HepG2 (cell line): Measurements from ENCODE around the gene ASB16. TPM values are rescaled to one million over a fixed set of nuclear protein-coding genes. Genes with fewer than 3 reads are reported as not detected.
A peak's percentile ranks its signal among the peaks of the same experiment; 100 is the strongest.

Source experiments
- ARID5B ChIP-seq: IDR thresholded peaks from 2 replicates; pipeline ENCODE4 v1.4.0; 2020; ENCODE audit warnings: mild to moderate bottlenecking, missing genetic modification reagents
- BORCS8-MEF2B ChIP-seq: sonication (generic); formaldehyde crosslinking; IDR thresholded peaks from 2 replicates; pipeline ENCODE4 v1.8.0; 2022; ENCODE audit warnings: mild to moderate bottlenecking, missing genetic modification reagents
- CENPX ChIP-seq: sonication (generic); formaldehyde crosslinking; IDR thresholded peaks from 2 replicates; pipeline ENCODE4 v1.9.0; 2021; ENCODE audit warnings: mild to moderate bottlenecking, missing genetic modification reagents, moderate library complexity
- FOXA1 ChIP-seq, 2 experiments: fragments of 450-650 bp in 1 of 2; sonication (generic) in 1 of 2; formaldehyde crosslinking in 1 of 2; IDR thresholded peaks; 2 replicates each; pipeline versions ENCODE4 v1.4.0 to v1.6.1; 2016 to 2020; ENCODE audit warnings: missing genetic modification reagents in 1 of 2
- FOXK2 ChIP-seq: fragments of 450-650 bp; IDR thresholded peaks from 2 replicates; pipeline ENCODE4 v1.6.1; 2016
- FOXO4 ChIP-seq: sonication (generic); formaldehyde crosslinking; conservative IDR thresholded peaks from 2 replicates; pipeline ENCODE4 v1.8.1; 2023; ENCODE audit warnings: missing genetic modification reagents
- GATAD1 ChIP-seq: IDR thresholded peaks from 2 replicates; pipeline ENCODE4 v1.6.1; 2016; ENCODE audit warnings: missing genetic modification reagents, missing compliant biosample characterization
- KDM6A ChIP-seq: IDR thresholded peaks from 2 replicates; pipeline ENCODE4 v1.6.1; 2016; ENCODE audit warnings: low read depth
- KLF16 ChIP-seq, 2 experiments: sonication (generic) in 1 of 2; formaldehyde crosslinking in 1 of 2; IDR thresholded peaks; 2 replicates each; pipeline versions ENCODE4 v1.6.1 to v1.8.0; 2016 to 2023; ENCODE audit warnings: missing genetic modification reagents in 2 of 2, missing compliant biosample characterization in 1 of 2
- MEF2D ChIP-seq: sonication (generic); formaldehyde crosslinking; IDR thresholded peaks from 2 replicates; pipeline ENCODE4 v1.5.1; 2020; ENCODE audit warnings: mild to moderate bottlenecking, missing genetic modification reagents
- NCOA2 ChIP-seq: sonication (generic); formaldehyde crosslinking; IDR thresholded peaks from 2 replicates; pipeline ENCODE4 v1.8.0; 2022; ENCODE audit warnings: inconsistent platforms
- NFE2 ChIP-seq: sonication (generic); formaldehyde crosslinking; IDR thresholded peaks from 2 replicates; pipeline ENCODE4 v1.4.0; 2020; ENCODE audit warnings: missing genetic modification reagents
- NFKB2 ChIP-seq: sonication (generic); formaldehyde crosslinking; IDR thresholded peaks from 2 replicates; pipeline ENCODE4 v1.4.0; 2020; ENCODE audit warnings: missing genetic modification reagents, borderline replicate concordance
- TOE1 ChIP-seq: sonication (generic); formaldehyde crosslinking; IDR thresholded peaks from 2 replicates; pipeline ENCODE4 v1.4.0; 2020; ENCODE audit warnings: mild to moderate bottlenecking, missing genetic modification reagents
- ZNF160 ChIP-seq: sonication (generic); formaldehyde crosslinking; IDR thresholded peaks from 2 replicates; pipeline ENCODE4 v1.8.0; 2022; ENCODE audit warnings: mild to moderate bottlenecking, inconsistent platforms, missing genetic modification reagents
- ZNF354B ChIP-seq: sonication (generic); formaldehyde crosslinking; IDR thresholded peaks from 2 replicates; pipeline ENCODE4 v1.8.0; 2022; ENCODE audit warnings: mild to moderate bottlenecking, missing genetic modification reagents
- ZNF431 ChIP-seq: sonication (generic); formaldehyde crosslinking; IDR thresholded peaks from 2 replicates; pipeline ENCODE4 v1.9.0; 2022; ENCODE audit warnings: missing genetic modification reagents, low read depth, mild to moderate bottlenecking, borderline replicate concordance
- ZNF468 ChIP-seq: sonication (generic); formaldehyde crosslinking; IDR thresholded peaks from 2 replicates; pipeline ENCODE4 v1.8.0; 2022; ENCODE audit warnings: mild to moderate bottlenecking, moderate library complexity, missing genetic modification reagents
- ZNF557 ChIP-seq: sonication (generic); formaldehyde crosslinking; IDR thresholded peaks from 2 replicates; pipeline ENCODE4 v1.4.0; 2020; ENCODE audit warnings: missing genetic modification reagents
- ZNF558 ChIP-seq: sonication (generic); formaldehyde crosslinking; IDR thresholded peaks from 2 replicates; pipeline ENCODE4 v1.9.0; 2022; ENCODE audit warnings: mild to moderate bottlenecking, missing genetic modification reagents, borderline replicate concordance
- ZNF674 ChIP-seq: sonication (generic); formaldehyde crosslinking; IDR thresholded peaks from 2 replicates; pipeline ENCODE4 v1.5.0; 2020; ENCODE audit warnings: low read depth, mild to moderate bottlenecking, missing genetic modification reagents
- ZNF772 ChIP-seq: sonication (generic); formaldehyde crosslinking; IDR thresholded peaks from 2 replicates; pipeline ENCODE4 v1.5.0; 2020; ENCODE audit warnings: mild to moderate bottlenecking, missing genetic modification reagents
- ZNF777 ChIP-seq: sonication (generic); formaldehyde crosslinking; IDR thresholded peaks from 2 replicates; pipeline ENCODE4 v1.4.0; 2020; ENCODE audit warnings: missing genetic modification reagents
- ZNF790 ChIP-seq: sonication (generic); formaldehyde crosslinking; IDR thresholded peaks from 2 replicates; pipeline ENCODE4 v1.8.0; 2022; ENCODE audit warnings: missing genetic modification reagents, mild to moderate bottlenecking, borderline replicate concordance
- ZNF839 ChIP-seq: sonication (generic); formaldehyde crosslinking; IDR thresholded peaks from 2 replicates; pipeline ENCODE4 v1.4.0; 2020; ENCODE audit warnings: missing genetic modification reagents, mild to moderate bottlenecking, borderline replicate concordance
- ZSCAN31 ChIP-seq: sonication (generic); formaldehyde crosslinking; IDR thresholded peaks from 2 replicates; pipeline ENCODE4 v1.5.0; 2020; ENCODE audit warnings: low read depth, mild to moderate bottlenecking, missing genetic modification reagents
- polyA plus RNA-seq, 8 experiments: library from polyadenylated mRNA; depleted of rRNA in 3 of 8; stranded (reverse) in 7 of 8; unstranded in 1 of 8; fragments of >200 nt; fragmentation: Illumina TruSeq in 4 of 8; extraction: Trizol in 4 of 8; gene quantifications; 2 replicates each; pipeline versions ENCODE4 v1.2.1 to v1.2.3, GENCODE V29; 2011 to 2016; ENCODE audit warnings: low read depth in 4 of 8, missing spikeins in 1 of 8, mixed read lengths in 1 of 8; ENCODE audit not compliant: insufficient read depth in 1 of 8
- total RNA-seq, 5 experiments: library from RNA; depleted of rRNA; stranded (reverse); fragments of >200 nt; fragmentation: Illumina TruSeq; extraction: Trizol; gene quantifications; 2 replicates each; pipeline ENCODE4 v1.2.3, GENCODE V29; 2016; ENCODE audit warnings: low read depth in 1 of 5
- TF ChIP-seq, protein P1 (sequence below): sonication (generic); formaldehyde crosslinking; IDR thresholded peaks from 2 replicates; pipeline ENCODE4 v1.4.0; 2020; ENCODE audit warnings: mild to moderate bottlenecking, missing genetic modification reagents

ASB16 gene
- total and polyA plus RNA-seq, 2 of the 13 experiments (the other 11 are each of a cell fraction or from before 2014, with no cell fraction given): 0.07 TPM; not detected in 1

DNA sequence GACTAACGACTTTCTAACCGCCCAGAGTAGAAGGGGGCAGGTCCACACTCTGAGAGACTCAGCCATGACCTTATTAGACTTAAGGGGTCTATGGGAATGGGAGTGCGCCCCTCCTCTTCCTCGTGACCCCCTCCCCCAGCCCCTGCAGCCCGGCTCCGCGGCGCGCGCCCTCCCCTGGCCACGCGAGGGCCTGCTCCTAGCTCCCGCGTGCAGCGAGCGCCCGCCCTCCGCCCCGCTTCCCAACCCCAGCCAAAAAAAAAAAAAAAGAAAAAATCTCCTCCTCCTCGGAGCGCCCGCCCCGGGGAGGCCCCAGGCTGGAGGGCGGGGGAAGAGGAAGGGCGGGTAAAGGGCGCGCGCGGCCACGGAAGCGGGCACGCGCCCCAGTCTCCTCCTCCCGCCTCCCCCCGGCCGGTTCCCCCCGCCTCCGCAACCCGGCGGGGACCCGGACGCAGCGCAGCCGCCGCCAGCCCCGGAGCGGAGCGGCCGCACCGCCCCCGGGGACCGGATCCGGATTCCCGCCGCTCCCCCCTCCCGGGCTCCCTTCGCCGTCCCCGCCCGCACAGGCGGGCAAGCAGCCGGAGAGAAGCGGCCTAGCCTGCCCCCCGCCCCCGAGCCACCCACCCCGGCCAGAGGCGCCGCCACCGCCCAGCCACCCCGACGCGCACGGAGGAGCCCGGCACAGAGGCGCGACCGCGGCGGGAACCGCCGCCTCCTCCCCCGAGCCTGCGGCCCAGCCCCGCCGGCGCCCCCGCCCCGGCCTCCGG, 48.0 kb downstream of the ASB16 start (continued):
- peak; percentile 8; the same call in 1 of the 2 replicates for TF ChIP-seq ARID5B (CRISPR knock-in tag)
- TF ChIP-seq TOE1 (CRISPR knock-in tag): no peak
- TF ChIP-seq, protein P1, sequence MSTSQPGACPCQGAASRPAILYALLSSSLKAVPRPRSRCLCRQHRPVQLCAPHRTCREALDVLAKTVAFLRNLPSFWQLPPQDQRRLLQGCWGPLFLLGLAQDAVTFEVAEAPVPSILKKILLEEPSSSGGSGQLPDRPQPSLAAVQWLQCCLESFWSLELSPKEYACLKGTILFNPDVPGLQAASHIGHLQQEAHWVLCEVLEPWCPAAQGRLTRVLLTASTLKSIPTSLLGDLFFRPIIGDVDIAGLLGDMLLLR (CRISPR knock-in tag): no peak
- TF ChIP-seq ZNF839 (CRISPR knock-in tag): no peak
- no peak for TF ChIP-seq ZNF354B (CRISPR knock-in tag)
- no peak for TF ChIP-seq ZNF557 (CRISPR knock-in tag)
- no peak; the same call in 1 of the 2 replicates for TF ChIP-seq NFKB2
- TF ChIP-seq ZNF160 (CRISPR knock-in tag): no peak
- TF ChIP-seq ZNF674: no peak
- no peak for TF ChIP-seq ZNF772
- TF ChIP-seq NCOA2 (CRISPR knock-in tag): no peak
- no peak for TF ChIP-seq NFE2 (CRISPR knock-in tag)
- no peak for TF ChIP-seq CENPX
- no peak for TF ChIP-seq FOXO4 (CRISPR knock-in tag)
- no peak for TF ChIP-seq GATAD1 (CRISPR knock-in tag)
- TF ChIP-seq KLF16 (CRISPR knock-in tag; IDR thresholded peaks at IDR 0.05): peak in 1 of 2 experiments; percentile 74; a peak in 1 of 4 replicates
- TF ChIP-seq FOXA1 (IDR thresholded peaks at IDR 0.05): no peak
- no peak for TF ChIP-seq FOXA1 (CRISPR knock-in tag; IDR thresholded peaks at IDR 0.05)
- no peak for TF ChIP-seq ZNF431 (CRISPR knock-in tag)
- TF ChIP-seq FOXK2: no peak
- TF ChIP-seq MEF2D (CRISPR knock-in tag): no peak
- TF ChIP-seq ZSCAN31: no peak
- TF ChIP-seq ZNF777 (CRISPR knock-in tag): no peak; the same call in 1 of the 2 replicates
- TF ChIP-seq KDM6A (CRISPR knock-in tag): no peak
- TF ChIP-seq ZNF790 (CRISPR knock-in tag): no peak
- no peak; the same call in 1 of the 2 replicates for TF ChIP-seq BORCS8-MEF2B
- no peak for TF ChIP-seq ZNF558
- no peak for TF ChIP-seq ZNF468 (CRISPR knock-in tag)
